G401.6 (cell line): ENCODE results near the gene PRKACA.

Experiments
- FAIRE-seq: peaks from 2 replicates; lab custom pipeline; 2012; peaks lifted over from hg19 to GRCh38; lab: Jason Lieb, UNC

The PRKACA gene

GRCh38 chr19:14042659-14043608 lies 74.6 kb downstream of the PRKACA start:
- peak; percentile 82 for FAIRE-seq
